H4 (cell line): ENCODE data around the gene KCTD18. TPM values are rescaled to one million over a fixed set of nuclear protein-coding genes. Genes with fewer than 3 reads are reported as not detected.
A peak's percentile ranks its signal among the peaks of the same experiment; 100 is the strongest.

Experiments used
- DNase-seq: peaks from one replicate; pipeline ENCODE4 v3.0.0-alpha.2; 2015; ENCODE audit warnings: low spot score
- total RNA-seq: library from RNA; depleted of rRNA; stranded (reverse); fragments of >200 nt; shearing (Covaris generic); gene quantifications from 2 replicates; pipeline ENCODE4 v1.2.3, GENCODE V29; 2014

KCTD18 gene
- total RNA-seq, 1 experiment from 2014 or later: 15.9 TPM

GRCh38 chr2:200455958-200456421 lies 53.9 kb downstream of the KCTD18 start:
- DNase-seq: no peak

- no peak for DNase-seq
These were observed 54.7 kb downstream of the KCTD18 start for GRCh38 chr2:200454927-200455801.

GRCh38 chr2:200453853-200454534 lies 55.9 kb downstream of the KCTD18 start:
- no peak for DNase-seq

- DNase-seq: no peak
These were observed 56.6 kb downstream of the KCTD18 start for GRCh38 chr2:200453142-200453852.

- DNase-seq: no peak
These were observed 57.5 kb downstream of the KCTD18 start for GRCh38 chr2:200452377-200452776.

GRCh38 chr2:200451511-200451910 lies 58.4 kb downstream of the KCTD18 start:
- DNase-seq: no peak

- DNase-seq: no peak
These were observed 59.6 kb downstream of the KCTD18 start for GRCh38 chr2:200450288-200450687.

- DNase-seq: no peak
These were observed 60.7 kb downstream of the KCTD18 start for GRCh38 chr2:200449149-200449548.

- no peak for DNase-seq
These were observed 61.4 kb downstream of the KCTD18 start for GRCh38 chr2:200448455-200448854.

GRCh38 chr2:200447139-200447855 lies 62.6 kb downstream of the KCTD18 start:
- DNase-seq: peak; percentile 14

- no peak for DNase-seq
These were observed 63.3 kb downstream of the KCTD18 start for GRCh38 chr2:200446612-200447011.

- no peak for DNase-seq
These were observed 64.6 kb downstream of the KCTD18 start for GRCh38 chr2:200445284-200445683.

GRCh38 chr2:200444530-200444929 lies 65.3 kb downstream of the KCTD18 start:
- no peak for DNase-seq

GRCh38 chr2:200443916-200444315 lies 66.0 kb downstream of the KCTD18 start:
- no peak for DNase-seq

GRCh38 chr2:200443376-200443775 lies 66.5 kb downstream of the KCTD18 start:
- no peak for DNase-seq

GRCh38 chr2:200442471-200442870 lies 67.4 kb downstream of the KCTD18 start:
- DNase-seq: peak; percentile 18

GRCh38 chr2:200439981-200440380 lies 69.9 kb downstream of the KCTD18 start:
- DNase-seq: no peak
